ENCODE measurements around the gene CEP295NL. TPM values are rescaled to one million over a fixed set of nuclear protein-coding genes. Genes with fewer than 3 reads are reported as not detected.

Gene CEP295NL, protein sequence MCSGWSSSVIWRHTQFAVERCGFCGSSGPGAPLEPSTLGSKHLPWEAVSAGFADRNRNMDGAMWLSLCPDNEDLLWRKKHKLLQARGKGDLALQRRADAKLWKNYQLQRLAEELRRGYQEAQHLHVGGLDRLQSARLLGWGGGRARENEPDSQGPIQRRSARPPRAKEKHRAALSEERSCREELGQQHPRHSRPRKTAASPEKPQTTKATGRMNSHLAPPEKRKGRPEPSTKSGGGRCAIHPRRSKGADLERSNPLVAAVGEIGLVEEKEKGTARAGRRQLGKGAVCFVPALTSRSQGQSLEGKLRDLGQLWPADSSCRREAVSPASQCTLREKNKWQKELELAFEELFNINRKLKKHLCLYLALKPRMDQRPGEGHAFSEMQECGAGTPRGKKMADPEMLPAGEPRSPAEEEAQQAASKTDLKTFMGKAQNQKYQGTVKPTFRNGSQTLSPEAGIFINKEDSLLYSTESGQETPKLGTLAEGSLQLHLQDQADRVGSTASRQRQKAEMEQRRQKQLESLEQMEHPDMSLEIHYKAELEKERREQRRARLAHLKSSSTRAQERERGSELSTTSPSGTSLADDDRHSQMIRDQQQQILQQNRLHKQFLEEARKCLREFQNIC
- total RNA-seq (2022; extraction: Qiagen RNA extraction; ENCODE audit: low read depth), result 0.22 to 0.42 TPM (median 0.37 TPM) in 5 replicates

DNA sequence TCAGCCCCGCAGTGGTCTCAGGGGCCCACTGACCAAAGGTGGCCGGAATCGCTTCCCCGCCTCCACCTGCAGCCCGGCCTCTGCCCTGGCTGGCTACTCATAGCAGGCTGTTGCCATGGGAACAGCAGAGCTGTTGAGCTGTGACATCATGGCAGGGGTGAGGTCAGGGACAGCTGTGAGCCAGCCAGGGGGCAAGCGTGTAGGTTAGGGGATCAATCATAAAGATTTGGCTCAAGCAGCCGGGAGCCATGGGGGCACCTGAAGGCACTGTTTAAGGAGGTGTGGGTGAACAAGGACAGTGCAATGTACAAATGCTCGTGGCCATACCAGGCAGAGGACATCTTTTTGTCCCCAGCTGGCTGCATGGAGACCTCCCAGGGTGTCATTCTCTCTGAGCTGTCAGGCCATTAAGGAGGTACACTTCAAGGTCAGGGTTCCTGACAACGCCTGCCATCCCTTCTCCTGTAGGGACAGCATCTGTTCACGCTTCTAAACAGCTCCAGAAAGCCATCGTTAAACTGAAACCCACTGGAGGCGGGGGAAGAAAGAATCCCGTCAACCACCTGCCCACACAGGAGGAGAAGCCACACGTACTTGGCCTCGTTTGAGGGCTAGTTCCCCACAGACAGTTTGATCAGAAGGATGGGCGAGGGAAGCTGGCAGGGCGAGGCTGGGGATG lies at the start of gene CEP295NL:
TSS of gene CEP295NL (minus strand) at position 101 of the 679 bp plus-strand sequence. CDS start 1,373 bp downstream, outside the sequence.

DNA sequence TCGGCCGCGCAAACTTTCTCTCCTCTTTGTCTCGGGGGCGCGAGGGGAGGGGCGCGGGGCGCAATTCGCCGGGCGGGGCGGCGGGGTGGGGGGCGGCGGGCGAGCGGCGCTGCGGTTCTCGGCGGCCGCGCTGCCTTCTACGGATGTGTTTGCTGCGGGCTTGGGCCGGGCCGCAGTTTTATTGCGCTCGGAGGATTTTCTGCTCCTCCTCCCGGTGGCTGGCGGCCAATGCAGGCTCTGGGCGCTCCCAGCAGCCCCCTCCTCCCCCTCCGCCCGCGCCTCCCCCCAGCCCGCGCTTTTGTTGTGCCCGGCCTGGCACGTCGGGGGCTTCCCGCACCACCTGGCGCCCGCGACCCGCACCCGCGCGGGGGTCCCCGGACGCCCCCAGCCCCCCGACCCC lies 22.2 kb upstream of the CEP295NL start, which contains the start of gene TIMP2:
TSS of gene TIMP2 (minus strand) at position 154 of the 400 bp plus-strand sequence. CDS start 299 bp downstream, outside the sequence.

DNA sequence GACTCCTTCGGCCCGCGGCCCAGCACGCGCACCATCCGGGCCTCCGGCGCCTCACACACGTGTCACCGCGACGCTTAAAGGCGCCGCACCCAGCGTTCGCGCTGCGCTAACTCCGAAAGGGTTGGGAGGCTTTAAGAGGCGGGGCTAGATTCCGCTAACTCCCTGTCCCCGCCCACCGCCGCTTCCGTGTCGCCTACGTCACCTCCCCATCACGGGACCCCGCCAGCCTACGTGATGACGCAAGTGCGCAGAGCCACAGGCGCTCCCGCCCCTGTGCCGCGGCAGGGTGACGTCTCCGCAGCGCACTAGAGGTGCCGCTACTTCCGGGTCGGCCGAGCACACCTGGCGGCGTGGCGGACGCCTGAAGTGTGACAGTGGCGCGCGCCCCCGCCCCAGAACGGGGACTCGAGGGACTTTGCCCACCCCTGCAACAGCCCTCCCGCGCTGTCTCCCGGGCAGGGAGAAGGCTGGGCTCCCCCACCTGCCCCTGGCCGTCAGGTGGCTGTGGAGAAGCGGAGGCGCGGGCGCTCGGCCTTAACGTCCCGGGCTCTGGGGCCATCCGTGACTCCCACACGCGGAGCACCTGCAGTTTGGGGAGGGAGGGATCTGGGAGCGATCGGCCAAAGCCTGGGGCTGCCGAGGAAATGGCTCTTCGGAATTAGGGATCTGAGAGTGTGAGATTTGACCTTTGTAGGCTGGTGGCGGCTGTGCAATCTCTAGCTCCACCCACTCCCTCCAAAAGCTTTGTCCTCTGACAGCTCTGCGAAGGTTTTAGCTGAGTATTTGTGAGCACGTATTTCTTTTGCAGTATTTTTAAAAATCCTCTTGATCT lies 62.0 kb downstream of the CEP295NL start, which contains the start of gene USP36:
TSS of gene USP36 (minus strand) at position 35 of the 832 bp plus-strand sequence. CDS start 4,451 bp downstream, outside the sequence.

Other genes starting within 250 kb of the CEP295NL start
- 40.3 to 50.0 TPM (median 41.6 TPM) in 5 replicates for gene CYTH1, start 120.9 kb downstream of the CEP295NL start, total RNA-seq (2022; extraction: Qiagen RNA extraction; ENCODE audit: low read depth)
- gene USP36, start 62.4 kb downstream of the CEP295NL start, total RNA-seq (2022; extraction: Qiagen RNA extraction; ENCODE audit: low read depth), result 56.2 to 65.4 TPM (median 58.3 TPM) in 5 replicates
- 167 to 232 TPM (median 194 TPM) in 5 replicates for gene TIMP2, start 22.2 kb upstream of the CEP295NL start, total RNA-seq (2022; extraction: Qiagen RNA extraction; ENCODE audit: low read depth)
- gene LGALS3BP, start 76.7 kb upstream of the CEP295NL start, total RNA-seq (2022; extraction: Qiagen RNA extraction; ENCODE audit: low read depth), result 63.7 to 104 TPM (median 81.6 TPM) in 5 replicates
- 67.1 to 87.4 TPM (median 81.0 TPM) in 5 replicates for gene CANT1, start 106.6 kb upstream of the CEP295NL start, total RNA-seq (2022; extraction: Qiagen RNA extraction; ENCODE audit: low read depth)
- gene C1QTNF1, start 121.0 kb upstream of the CEP295NL start, total RNA-seq (2022; extraction: Qiagen RNA extraction; ENCODE audit: low read depth), result 35.7 to 47.9 TPM (median 37.7 TPM) in 5 replicates
- 10.8 to 21.1 TPM (median 17.4 TPM) in 5 replicates for gene ENGASE, start 171.6 kb upstream of the CEP295NL start, total RNA-seq (2022; extraction: Qiagen RNA extraction; ENCODE audit: low read depth)